B cell (primary cell): Measurements from ENCODE around the gene GPR61.

Experiments used
- CTCF ChIP-seq: fragments of 200-600 bp; IDR thresholded peaks from one replicate; pipeline ENCODE4 v1.8.0; 2022; ENCODE audit warnings: antibody characterized with exemption, mild to moderate bottlenecking
- EZH2 ChIP-seq: IDR thresholded peaks from 2 replicates; pipeline ENCODE4 v1.6.1; 2012; ENCODE audit warnings: borderline replicate concordance, low read depth, mild to moderate bottlenecking, moderate library complexity, low read length; ENCODE audit not compliant: insufficient read depth, poor library complexity, severe bottlenecking

GRCh38 chr1:109582021-109582420 lies 42.3 kb downstream of the GPR61 start:
- TF ChIP-seq CTCF (no peak), EZH2 (no peak)
